Stimulated activated CD8-positive, alpha-beta memory T cell treated with anti-CD3 and anti-CD28 coated beads, Interleukin-15, amount 100 ng/mL, for 48 hours (primary cell): ENCODE data around the gene MRPL24.

Experiments used
- DNase-seq, 2 donors: peaks; one replicate each; pipeline ENCODE4 v3.0.0-alpha.2; 2020; ENCODE audit warnings: low read depth in 2 of 2

Gene MRPL24

GRCh38 chr1:156743367-156744302, 2.7 kb upstream of the MRPL24 start:
- DNase-seq = no peak

- DNase-seq = no peak
Observed at GRCh38 chr1:156742801-156743200, 1.9 kb upstream of the MRPL24 start.

GRCh38 chr1:156742017-156742416, 1.1 kb upstream of the MRPL24 start:
- no peak for DNase-seq

- DNase-seq = no peak
Observed at GRCh38 chr1:156741481-156741983, 644 bp upstream of the MRPL24 start.

- no peak for DNase-seq
Observed at GRCh38 chr1:156740237-156740740, 599 bp downstream of the MRPL24 start.

- DNase-seq = no peak
Observed at GRCh38 chr1:156738916-156739315, 2.0 kb downstream of the MRPL24 start.

GRCh38 chr1:156738407-156738806, 2.5 kb downstream of the MRPL24 start:
- no peak for DNase-seq

- no peak for DNase-seq
Observed at GRCh38 chr1:156733989-156734584, 6.8 kb downstream of the MRPL24 start.

GRCh38 chr1:156728599-156729462, 12.1 kb downstream of the MRPL24 start, which contains the start of gene ISG20L2:
ISG20L2 (minus strand) TSS chr1:156728766; CDS start chr1:156727652, 1,114 bp downstream.
- DNase-seq = peak; percentile 93 to 96

GRCh38 chr1:156727926-156728598, 12.8 kb downstream of the MRPL24 start, which contains the start of gene METTL25B:
METTL25B (plus strand) TSS chr1:156728469; CDS start chr1:156729105, 636 bp downstream.
- peak; percentile 76 to 78 for DNase-seq

GRCh38 chr1:156727492-156727891, 13.4 kb downstream of the MRPL24 start:
- DNase-seq = no peak

- DNase-seq = peak in 1 of 2 donors; percentile 29
Observed at GRCh38 chr1:156726549-156727226, 14.2 kb downstream of the MRPL24 start.

GRCh38 chr1:156725683-156726280, 15.1 kb downstream of the MRPL24 start:
- peak; percentile 63 to 67 for DNase-seq

- no peak for DNase-seq
Observed at GRCh38 chr1:156721535-156721934, 19.4 kb downstream of the MRPL24 start.

- DNase-seq = no peak
Observed at GRCh38 chr1:156721131-156721530, 19.8 kb downstream of the MRPL24 start.

GRCh38 chr1:156717351-156717750, 23.5 kb downstream of the MRPL24 start:
- no peak for DNase-seq

GRCh38 chr1:156714830-156715229, 26.1 kb downstream of the MRPL24 start:
- DNase-seq = no peak

GRCh38 chr1:156712626-156713025, 28.3 kb downstream of the MRPL24 start:
- no peak for DNase-seq

- no peak for DNase-seq
Observed at GRCh38 chr1:156711011-156711817, 29.7 kb downstream of the MRPL24 start.
